NCI-H2107 treated with DMSO at 0.1 percent for 48 hours (cell line): ENCODE results near the gene TBC1D14.

ENCODE experiments used
- DNase-seq: peaks from one replicate; lab custom pipeline; 2025; ENCODE audit not compliant: unreplicated experiment; lab: John Stamatoyannopoulos, UW

Gene TBC1D14

DNA sequence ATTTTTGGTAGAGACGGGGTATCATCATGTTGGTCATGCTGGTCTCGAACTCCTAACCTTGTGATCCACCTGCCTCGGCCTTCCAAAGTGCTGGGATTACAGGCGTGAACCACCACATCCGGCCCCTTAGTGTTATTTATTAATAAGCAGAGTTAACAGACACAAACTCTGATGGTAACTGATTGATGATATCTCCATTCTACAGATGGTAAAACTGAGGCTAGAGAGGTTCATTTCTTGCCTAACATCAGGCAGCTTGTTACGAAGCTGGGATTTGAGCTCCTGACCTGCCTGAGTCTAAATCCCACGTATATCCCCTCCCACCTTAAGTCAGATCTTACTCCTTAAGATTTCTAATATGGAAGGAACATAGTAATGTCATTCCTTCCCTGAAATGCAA is 36.9 kb downstream of the TBC1D14 start:
- DNase-seq, result no peak

GRCh38 chr4:6948134-6948460 is 38.5 kb downstream of the TBC1D14 start:
- DNase-seq, result no peak

DNA sequence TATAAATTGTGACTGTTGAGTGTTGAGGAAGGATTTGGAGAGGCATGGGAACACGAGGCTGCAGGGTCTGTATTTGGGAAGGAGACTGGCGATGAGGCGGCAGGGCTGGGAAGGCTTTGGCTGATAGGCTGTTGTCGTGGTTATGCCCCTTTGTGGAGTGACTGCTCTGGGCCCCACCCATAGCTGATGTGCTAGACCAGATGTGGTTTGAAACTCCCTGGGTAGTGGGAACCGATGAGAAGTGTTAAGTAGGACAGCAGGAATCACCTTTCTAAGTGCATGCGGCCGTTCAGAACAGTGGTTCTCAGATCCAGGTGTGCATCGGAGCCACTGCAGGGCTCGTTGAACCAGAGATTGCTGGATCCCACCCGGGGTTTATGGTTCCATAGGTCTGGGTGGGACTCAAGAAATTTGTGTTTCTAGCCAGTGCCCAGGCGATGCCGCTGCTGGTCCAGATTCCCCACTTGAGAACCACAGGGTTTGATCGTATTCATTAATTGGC is 42.3 kb downstream of the TBC1D14 start:
- no peak for DNase-seq

GRCh38 chr4:6953751-6954380 is 44.2 kb downstream of the TBC1D14 start:
- DNase-seq, result no peak

GRCh38 chr4:6955261-6955911 is 45.8 kb downstream of the TBC1D14 start:
- no peak for DNase-seq

DNA sequence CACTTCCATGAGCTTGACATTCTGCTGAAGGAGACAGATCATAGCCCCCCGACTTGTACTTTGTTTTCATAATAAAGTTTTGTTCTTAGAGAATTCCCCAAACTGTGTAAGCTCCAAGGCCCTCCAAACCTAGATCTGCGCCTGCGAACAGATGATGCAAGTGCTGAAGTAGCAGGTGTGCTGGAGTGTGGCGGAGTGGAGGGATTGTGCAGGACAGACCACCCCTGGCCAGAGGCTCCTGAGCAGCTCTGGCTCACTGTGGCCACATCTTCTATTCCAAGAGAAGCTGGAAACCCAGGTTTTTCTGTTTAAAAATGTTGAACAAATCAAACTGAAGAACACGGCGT is 46.4 kb downstream of the TBC1D14 start:
- DNase-seq, result no peak

- DNase-seq, result no peak
These were observed 47.0 kb downstream of the TBC1D14 start for GRCh38 chr4:6956434-6957147.

GRCh38 chr4:6957148-6957520 is 47.5 kb downstream of the TBC1D14 start:
- DNase-seq, result no peak

DNA sequence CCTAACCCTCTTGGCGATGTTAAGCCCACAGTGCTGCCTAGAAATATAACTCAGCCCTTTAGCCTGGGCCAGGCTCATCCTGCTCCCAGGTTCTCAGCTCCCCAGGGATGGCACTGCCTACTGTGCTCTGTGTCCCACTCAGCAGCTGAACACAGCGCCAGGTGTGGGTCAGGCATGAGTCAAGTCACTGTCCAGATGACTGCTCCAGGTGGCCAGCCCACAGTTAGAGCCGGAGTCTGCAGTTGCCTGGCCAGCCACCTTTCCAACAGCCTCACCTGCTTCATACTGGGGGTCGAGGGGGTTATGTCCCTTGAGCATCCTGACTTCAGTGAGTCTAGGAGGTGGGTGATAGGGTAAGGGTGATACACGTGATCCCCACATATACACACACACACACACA is 48.4 kb downstream of the TBC1D14 start:
- no peak for DNase-seq

GRCh38 chr4:6959261-6959660 is 49.6 kb downstream of the TBC1D14 start:
- no peak for DNase-seq

GRCh38 chr4:6960154-6960553 is 50.5 kb downstream of the TBC1D14 start:
- no peak for DNase-seq

DNA sequence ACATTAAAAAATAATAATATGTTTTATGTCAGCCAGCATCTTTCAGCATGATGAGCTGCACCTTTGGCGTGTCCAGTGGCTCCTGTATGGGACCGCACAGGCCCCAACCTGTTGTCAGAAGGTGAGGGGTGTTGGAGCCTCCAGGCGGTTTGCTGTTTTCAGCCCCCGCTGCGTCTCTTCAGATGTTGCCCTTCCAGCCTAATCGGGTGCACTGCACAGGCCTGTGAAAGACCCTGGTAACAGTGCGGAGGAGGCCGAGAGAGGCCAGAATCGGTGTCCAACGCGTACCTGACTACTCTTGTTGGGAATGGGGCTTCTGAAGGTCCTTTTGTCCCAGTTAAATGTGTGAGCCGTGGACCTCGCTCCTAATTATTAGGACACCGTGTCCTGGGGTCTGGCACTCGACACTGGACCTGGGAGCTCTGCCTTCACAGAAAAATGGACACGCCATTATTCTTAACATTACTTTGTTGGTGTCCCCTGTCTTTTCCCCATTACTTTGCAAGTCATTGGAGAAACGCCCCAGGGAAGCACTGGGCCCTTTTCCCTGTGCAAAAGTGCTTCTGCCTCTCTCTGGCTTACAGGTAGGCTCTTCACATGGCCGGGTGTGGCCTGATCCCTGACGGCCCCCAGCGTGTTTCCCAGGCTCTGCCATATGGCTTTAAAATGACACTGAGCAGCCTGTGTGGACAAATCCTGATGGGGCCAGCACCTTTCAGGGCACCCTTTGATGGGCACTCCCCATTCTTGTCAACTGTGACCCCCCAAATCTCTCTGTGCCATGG is 51.2 kb downstream of the TBC1D14 start:
- DNase-seq, result no peak

DNA sequence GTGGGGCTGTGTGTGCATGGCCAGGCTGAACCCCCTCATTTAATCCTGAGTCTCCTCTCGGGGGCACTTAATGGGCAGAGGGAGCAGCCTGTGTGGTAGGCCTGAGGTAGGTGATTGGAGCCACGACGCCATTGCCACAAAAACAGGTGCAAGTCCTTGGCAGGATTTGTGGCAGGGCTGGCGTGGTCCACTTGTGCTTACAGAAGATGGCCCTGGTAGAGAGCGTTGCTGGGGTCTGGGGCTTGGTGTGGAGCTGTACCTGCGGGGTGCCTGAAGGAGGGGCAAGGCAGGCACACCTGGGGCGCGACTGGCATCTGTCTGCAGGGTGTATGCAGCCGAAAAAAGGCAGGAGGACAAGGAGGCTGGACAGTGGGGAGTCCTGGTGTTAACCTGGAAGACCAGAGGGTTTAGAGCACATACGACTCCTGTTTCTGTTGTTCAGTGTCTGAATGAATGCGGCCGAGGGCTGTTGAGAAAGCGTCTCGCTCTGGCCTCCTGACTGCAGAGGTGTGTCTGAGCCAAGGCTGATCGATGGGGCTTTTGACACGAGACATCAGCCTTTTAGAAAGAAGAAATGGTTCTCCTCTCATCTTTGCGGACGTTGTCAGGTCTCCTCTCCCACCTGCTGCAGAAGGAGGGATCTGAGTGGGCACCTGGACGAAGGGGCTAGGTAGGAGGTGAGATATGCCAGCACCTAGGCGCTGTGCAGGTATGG is 52.0 kb downstream of the TBC1D14 start:
- DNase-seq, result no peak

GRCh38 chr4:6962211-6963041 is 52.8 kb downstream of the TBC1D14 start:
- peak; percentile 52 for DNase-seq

DNA sequence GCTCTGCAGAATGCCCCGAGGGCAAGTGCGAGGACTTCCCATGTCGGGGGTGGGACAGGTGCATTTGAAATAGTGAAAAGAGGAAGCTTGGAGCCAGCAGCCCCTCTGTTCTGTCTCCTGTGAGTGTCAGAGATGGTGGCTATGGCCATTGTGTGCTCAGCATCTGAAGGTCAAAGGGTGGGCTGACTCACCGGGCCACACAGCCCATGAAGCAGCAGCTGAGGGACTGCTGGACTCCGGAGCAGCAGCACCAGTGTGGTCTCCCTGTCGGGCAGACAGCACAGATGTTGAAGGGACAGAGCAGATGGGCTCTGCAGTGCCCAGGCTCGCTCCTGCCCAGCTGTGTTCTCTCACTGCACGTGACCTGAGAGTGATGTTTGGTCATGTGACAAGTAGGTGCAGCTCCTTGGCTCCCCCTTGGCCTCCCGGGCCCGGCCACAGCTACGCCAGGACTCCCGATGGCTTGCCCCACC is 53.5 kb downstream of the TBC1D14 start:
- no peak for DNase-seq

DNA sequence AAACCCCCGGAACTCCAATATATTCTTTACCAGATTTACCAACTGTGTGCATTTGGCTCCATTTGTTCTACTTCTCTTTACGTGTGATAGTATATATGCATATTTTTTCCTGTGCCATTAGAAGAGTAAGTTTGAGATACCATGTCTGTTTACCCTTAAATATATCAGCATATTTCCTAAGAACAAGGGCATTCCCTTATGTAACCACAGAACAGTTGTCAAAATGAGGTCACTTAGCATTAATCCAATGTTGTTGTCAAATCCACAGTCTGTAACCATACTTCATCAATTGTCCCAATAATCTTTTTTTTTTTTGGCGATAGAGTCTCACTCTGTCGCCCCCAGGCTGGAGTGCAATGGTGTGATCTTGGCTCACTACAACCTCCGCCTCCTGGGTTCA is 55.2 kb downstream of the TBC1D14 start:
- DNase-seq, result no peak

DNA sequence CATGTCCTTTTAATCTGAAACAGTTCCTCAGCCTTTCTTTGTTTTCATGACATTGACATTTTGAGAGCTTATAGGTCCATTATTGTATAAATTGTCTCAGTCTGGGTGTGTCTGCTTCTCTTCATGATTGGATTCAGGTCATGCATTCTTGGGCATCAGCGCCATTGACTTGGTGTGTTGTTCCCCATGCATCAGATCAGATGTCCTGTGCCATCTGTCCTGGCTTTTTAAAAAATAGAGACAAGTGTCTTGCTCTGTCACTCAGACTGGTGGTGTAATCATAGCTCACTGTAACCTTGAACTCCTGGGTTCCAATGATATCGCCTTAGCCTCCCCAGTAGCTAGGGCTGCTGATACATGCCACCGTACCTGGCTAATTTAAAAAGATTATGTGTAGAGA is 55.7 kb downstream of the TBC1D14 start:
- no peak for DNase-seq

DNA sequence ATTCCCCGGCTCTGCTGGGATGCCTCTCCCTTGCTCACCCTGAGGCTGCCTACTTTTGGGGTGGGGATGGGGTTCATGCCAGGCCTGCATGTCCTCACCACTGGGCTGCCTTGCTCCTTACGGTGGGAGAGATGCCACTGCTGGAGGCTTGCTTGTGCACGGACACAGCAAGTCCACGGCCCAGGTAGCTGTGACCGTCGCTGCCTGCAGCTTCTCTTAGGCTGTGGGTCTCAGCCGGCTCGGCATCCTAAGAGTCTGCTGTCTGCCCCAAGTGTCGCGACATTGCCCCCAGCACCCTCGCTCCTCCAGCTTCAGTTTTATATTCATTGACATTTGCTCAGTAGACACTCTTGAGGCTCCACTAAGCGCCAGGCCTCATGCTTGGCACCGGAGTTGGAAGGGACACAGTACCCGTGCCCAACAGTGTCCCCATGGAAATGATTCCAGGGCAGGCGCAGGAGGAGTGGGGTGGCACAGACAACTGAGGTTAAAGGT is 58.3 kb downstream of the TBC1D14 start:
- DNase-seq, result no peak

DNA sequence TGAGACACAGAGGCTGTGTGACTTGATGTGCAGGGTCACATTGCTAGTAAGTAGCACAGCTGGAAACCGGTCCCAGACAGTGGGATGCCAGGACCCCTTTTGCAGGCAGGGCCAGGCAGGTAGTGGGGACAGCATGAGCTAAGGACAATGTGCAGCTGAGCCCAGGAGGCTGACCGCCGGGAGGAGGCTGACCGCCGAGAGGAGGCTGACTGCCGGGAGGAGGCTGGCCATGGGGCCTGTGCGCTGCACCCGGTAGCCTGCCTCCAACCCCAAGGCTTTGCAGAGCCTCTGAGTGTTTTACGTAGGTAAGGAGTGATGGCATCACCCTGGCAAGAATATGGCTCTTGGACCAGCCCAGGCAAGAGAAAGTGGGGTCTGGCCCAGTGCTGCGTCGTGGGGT is 58.9 kb downstream of the TBC1D14 start:
- DNase-seq, result no peak
